SK-N-MC (cell line): ENCODE results near the gene DPM2.

Experiments
- DNase-seq: peaks from one replicate; pipeline ENCODE4 v3.0.0-alpha.2; 2011; ENCODE audit warnings: low read depth, low spot score
- H3K27ac ChIP-seq: fragments of 200-600 bp; sonication (generic); 2 replicates; pipeline ENCODE4 v1.5.1; 2016; ENCODE audit warnings: mixed run types
- H3K36me3 ChIP-seq: fragments of 200-600 bp; sonication (generic); 2 replicates; pipeline ENCODE4 v1.6.1; 2017; ENCODE audit warnings: antibody characterized with exemption, low read length, mixed read lengths; ENCODE audit not compliant: insufficient read depth
- H3K4me3 ChIP-seq: fragments of 200-600 bp; sonication (generic); 2 replicates; pipeline ENCODE4 v1.5.1; 2016
- H3K9ac ChIP-seq: fragments of 200-600 bp; sonication (generic); 2 replicates; pipeline ENCODE4 v1.8.0; 2017; ENCODE audit warnings: mixed run types, mixed read lengths; ENCODE audit not compliant: insufficient read length
- H3K9me3 ChIP-seq: fragments of 200-600 bp; sonication (generic); 2 replicates; pipeline ENCODE4 v1.6.1; 2017; ENCODE audit warnings: low read depth, mild to moderate bottlenecking, antibody characterized with exemption, low read length, moderate library complexity, mixed read lengths
- EZH2 ChIP-seq: fragments of 200-600 bp; sonication (generic); IDR thresholded peaks from one replicate; pipeline ENCODE4 v1.6.1; 2017; ENCODE audit warnings: antibody characterized with exemption
- FOXP2 ChIP-seq: optimal IDR thresholded peaks from 2 replicates; pipeline ENCODE3; 2011; ENCODE audit warnings: mild to moderate bottlenecking, moderate library complexity; ENCODE audit not compliant: insufficient read depth; ENCODE audit errors: extremely low read length, control extremely low read depth
- POLR2AphosphoS5 ChIP-seq: IDR thresholded peaks from 2 replicates; pipeline ENCODE4 v1.6.1; 2012; ENCODE audit warnings: mild to moderate bottlenecking, low read depth, low read length, borderline replicate concordance

Gene DPM2

DNA sequence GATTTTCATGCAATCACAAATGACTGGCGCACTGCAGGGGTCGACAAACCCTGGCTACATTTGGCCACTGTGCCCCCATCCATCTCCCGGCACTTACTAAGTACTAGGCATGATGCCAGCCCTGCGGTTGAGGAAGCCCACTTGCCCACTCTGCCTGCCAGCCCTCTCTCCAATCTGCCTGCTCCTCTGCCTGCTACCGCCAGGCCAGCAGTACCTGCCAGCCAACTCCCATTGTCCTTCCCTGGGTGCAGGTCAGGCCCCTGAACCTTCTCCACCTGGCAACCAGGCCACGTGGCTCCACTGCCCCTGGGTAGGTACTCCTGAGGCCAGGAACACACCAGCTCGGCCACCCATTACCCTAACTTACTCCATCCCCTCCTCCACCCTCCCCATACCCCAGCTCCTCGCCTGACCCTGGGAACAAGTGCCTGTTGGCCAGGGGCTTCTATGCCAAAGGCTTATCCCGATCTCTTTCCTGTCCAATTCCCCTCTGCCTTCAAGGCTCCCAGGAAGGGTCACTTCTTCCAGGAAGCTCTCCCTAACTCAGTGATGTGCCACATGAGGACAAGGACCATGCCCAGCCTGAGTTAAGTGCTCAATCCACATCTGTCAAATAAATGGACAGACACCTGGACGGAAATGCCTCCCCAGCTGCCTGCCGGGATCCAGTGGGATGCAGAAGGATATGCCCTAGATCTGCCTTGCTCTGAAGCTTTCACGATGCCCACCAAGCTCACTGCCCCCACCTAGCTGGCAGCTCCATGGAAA is 36.5 kb upstream of the DPM2 start:
- no peak overlapping the region for H3K27ac ChIP-seq
- H3K36me3 ChIP-seq, result no peaks in the 10 kb centered on the region
- TF ChIP-seq FOXP2 (no peak), EZH2 (no peak)
- H3K9me3 ChIP-seq, result no peaks in the 10 kb centered on the region
- no peak for DNase-seq
- H3K9ac ChIP-seq, result no peak overlapping the region
- H3K4me3 ChIP-seq, result no peak overlapping the region

DNA sequence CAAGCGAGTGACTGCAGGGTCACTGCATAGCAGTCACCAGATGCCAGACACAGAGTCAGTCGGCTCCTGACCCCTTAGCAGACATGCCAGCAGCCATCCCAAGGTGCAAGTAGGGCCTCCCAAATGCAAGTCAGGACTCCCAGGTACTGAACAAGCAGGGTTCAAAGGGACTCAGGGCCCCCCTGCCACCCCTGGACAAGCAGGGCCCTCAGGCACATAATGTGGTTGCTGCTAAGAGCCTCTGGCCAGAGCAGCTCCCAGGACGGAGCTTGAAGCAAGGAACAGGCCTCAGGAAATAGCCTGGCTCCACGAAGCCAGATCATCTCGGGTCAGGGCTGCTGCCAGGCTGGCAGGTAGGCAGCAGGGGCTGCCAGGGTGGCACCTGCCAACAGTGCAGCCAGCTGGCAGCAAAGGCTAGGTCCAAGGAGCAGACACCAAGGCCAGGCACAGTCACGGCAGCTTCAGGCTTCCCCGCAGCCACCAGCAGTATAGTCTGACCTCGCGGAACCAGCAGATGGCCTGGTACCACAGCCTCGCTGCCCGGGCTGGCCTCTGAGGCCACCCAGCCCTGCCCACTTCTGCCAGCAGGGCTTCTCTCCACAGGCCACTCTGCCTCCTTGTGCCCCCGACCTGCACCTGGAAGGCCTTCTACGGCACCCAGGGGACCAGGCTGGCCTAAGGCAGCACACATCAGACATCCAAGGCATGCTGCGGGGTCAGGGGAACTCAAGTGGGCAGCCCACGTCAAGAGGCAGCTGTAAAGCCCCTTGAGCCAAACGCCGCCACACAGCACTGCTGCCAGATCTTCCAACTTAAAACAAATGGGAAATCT is 35.7 kb upstream of the DPM2 start:
- no peak overlapping the region for H3K4me3 ChIP-seq
- no peak overlapping the region for H3K27ac ChIP-seq
- no peaks in the 10 kb centered on the region for H3K36me3 ChIP-seq
- H3K9me3 ChIP-seq, result no peaks in the 10 kb centered on the region
- TF ChIP-seq EZH2 (no peak), FOXP2 (no peak), POLR2AphosphoS5 (no peak)
- no peak for DNase-seq
- H3K9ac ChIP-seq, result no peak overlapping the region

DNA sequence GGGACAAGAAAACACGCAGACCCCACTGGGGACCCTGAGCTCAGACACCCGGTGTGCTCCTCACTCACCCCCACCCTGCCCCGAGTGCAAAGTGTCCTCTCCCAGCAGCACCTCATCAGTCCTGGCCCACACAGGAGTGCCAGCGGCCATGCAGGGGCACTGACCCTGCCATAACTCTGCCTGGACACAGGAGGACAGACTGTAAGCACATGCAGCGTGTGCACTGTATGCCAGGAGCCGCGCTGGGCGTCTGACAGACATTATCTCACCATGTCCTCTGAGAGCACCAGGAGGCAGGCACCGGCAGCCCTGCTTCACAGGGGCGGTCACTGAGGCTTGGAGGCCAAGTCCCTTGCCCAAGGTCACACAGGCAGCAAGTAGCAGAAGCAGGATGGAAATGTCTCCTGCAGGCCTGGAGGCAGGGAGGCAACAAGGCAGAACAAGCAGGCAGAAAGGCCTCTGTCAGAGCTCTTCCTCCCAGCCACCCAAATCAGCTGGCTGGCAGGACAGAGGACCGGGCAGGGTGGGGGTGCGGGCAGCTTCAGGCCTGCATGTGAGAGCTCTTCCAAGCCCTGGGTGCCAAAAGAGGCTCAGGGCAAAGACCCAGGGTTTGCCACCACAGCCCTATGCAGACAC is 34.7 kb upstream of the DPM2 start:
- Histone ChIP-seq H3K4me3 (no peak overlapping the region), H3K9ac (no peak overlapping the region), H3K27ac (no peak overlapping the region), H3K36me3 (no peaks in the 10 kb centered on the region), H3K9me3 (no peaks in the 10 kb centered on the region)
- TF ChIP-seq FOXP2 (no peak), EZH2 (no peak), POLR2AphosphoS5 (no peak)
- no peak for DNase-seq

- Histone ChIP-seq H3K36me3 (no peaks in the 10 kb centered on the region), H3K9ac (no peak overlapping the region), H3K9me3 (no peaks in the 10 kb centered on the region), H3K27ac (no peak overlapping the region), H3K4me3 (no peak overlapping the region)
- no peak for TF ChIP-seq FOXP2
- TF ChIP-seq EZH2, result no peak
- TF ChIP-seq POLR2AphosphoS5, result no peak
- DNase-seq, result no peak
Measured at GRCh38 chr9:127971357-127972235, 33.9 kb upstream of the DPM2 start.

GRCh38 chr9:127970401-127971313 is 33.0 kb upstream of the DPM2 start:
- Histone ChIP-seq H3K9me3 (no peaks in the 10 kb centered on the region), H3K4me3 (no peak overlapping the region), H3K9ac (no peak overlapping the region), H3K27ac (no peak overlapping the region), H3K36me3 (no peaks in the 10 kb centered on the region)
- TF ChIP-seq POLR2AphosphoS5, result no peak
- no peak for TF ChIP-seq EZH2
- TF ChIP-seq FOXP2, result no peak
- no peak for DNase-seq

GRCh38 chr9:127968700-127969383 is 31.2 kb upstream of the DPM2 start:
- Histone ChIP-seq H3K9me3 (no peaks in the 10 kb centered on the region), H3K4me3 (0 out of 2 replicates have a peak overlapping the region, but pooled peaks have one; percentile 17), H3K36me3 (no peaks in the 10 kb centered on the region), H3K9ac (no peak overlapping the region), H3K27ac (peak overlapping the region; percentile 86)
- no peak for DNase-seq
- no peak for TF ChIP-seq POLR2AphosphoS5
- TF ChIP-seq FOXP2, result no peak
- no peak for TF ChIP-seq EZH2
